ENCODE measurements around the gene TPSB2. TPM values are rescaled to one million over a fixed set of nuclear protein-coding genes. Genes with fewer than 3 reads are reported as not detected.

The TPSB2 gene
- total RNA-seq, 1 donor from 2014 or later, result not detected

GRCh38 chr16:1184156-1184868, 45.7 kb downstream of the TPSB2 start:
- H3K27me3 ChIP-seq (ENCODE audit: control insufficient read depth, insufficient read depth, low read length), result no peaks in the 10 kb centered on the region
- TF ChIP-seq, protein P1, sequence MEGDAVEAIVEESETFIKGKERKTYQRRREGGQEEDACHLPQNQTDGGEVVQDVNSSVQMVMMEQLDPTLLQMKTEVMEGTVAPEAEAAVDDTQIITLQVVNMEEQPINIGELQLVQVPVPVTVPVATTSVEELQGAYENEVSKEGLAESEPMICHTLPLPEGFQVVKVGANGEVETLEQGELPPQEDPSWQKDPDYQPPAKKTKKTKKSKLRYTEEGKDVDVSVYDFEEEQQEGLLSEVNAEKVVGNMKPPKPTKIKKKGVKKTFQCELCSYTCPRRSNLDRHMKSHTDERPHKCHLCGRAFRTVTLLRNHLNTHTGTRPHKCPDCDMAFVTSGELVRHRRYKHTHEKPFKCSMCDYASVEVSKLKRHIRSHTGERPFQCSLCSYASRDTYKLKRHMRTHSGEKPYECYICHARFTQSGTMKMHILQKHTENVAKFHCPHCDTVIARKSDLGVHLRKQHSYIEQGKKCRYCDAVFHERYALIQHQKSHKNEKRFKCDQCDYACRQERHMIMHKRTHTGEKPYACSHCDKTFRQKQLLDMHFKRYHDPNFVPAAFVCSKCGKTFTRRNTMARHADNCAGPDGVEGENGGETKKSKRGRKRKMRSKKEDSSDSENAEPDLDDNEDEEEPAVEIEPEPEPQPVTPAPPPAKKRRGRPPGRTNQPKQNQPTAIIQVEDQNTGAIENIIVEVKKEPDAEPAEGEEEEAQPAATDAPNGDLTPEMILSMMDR (IDR thresholded peaks at IDR 0.05; ENCODE audit: insufficient read depth, low read length, severe bottlenecking), result no peak
- no peaks in the 10 kb centered on the region for H3K36me3 ChIP-seq (ENCODE audit: control insufficient read depth, insufficient read depth, low read length)
- DNase-seq (ENCODE audit: low read depth) (no peak), FAIRE-seq (no peak)
- no peak overlapping the region for H3K4me3 ChIP-seq (ENCODE audit: low read depth, low read length)

DNA sequence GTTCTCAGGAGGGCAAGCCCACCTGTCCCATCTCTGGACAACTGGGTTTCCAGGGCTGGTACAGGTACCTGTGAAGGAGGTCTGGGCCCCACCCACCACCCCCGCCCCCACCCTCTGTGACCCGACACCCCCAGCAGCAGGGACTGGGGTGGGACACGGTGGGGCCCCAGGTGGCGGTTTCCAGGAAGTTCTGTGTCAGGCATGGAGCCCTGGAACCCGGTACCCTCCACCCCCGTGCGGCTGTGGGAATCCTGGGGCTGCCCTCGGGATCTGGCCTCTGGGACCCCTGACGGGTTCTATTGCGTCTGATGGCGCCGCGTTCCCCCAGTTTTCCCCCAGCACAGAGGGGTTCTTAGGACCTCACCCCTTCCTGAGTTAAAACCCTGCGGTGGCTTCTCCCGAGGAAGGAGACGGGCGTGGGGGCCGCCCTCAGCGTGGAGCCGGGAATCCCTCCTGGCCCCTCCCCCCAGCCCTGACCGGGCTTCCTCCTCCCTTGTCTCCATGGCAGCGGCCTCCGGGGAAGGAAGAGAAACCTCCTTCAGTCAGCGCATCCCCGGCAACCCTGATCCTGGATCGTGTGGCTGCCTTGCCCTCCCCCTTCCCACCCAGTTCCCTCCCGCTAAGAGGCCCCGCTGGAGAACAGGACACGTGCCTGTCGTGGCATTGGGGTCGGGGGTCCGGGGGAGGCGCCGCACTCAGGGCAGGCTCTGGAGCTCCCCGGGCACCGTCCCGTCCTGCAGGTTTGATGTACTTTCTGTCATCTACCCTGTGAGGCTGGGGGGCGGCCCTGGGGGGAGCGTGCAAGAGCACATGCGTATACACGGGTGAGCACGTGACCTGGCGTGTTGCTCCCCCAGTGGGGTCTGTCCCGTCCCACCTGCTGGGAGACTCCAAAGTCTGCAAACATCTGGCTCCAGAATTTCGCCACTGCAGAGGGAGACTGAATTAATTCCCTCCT, 46.8 kb downstream of the TPSB2 start:
- DNase-seq (ENCODE audit: low read depth), result no peak

GRCh38 chr16:1182316-1182671, 47.7 kb downstream of the TPSB2 start:
- H3K27me3 ChIP-seq (ENCODE audit: control insufficient read depth, insufficient read depth, low read length), result no peaks in the 10 kb centered on the region
- no peak overlapping the region for H3K4me3 ChIP-seq (ENCODE audit: low read depth, low read length)
- DNase-seq (ENCODE audit: low read depth) (no peak), FAIRE-seq (no peak)
- TF ChIP-seq, protein P1 (IDR thresholded peaks at IDR 0.05; ENCODE audit: insufficient read depth, low read length, severe bottlenecking), result no peak
- H3K36me3 ChIP-seq (ENCODE audit: control insufficient read depth, insufficient read depth, low read length), result no peaks in the 10 kb centered on the region

More for the DNA sequence above, 46.8 kb downstream of the TPSB2 start:
- FAIRE-seq, result no peak
- Histone ChIP-seq H3K27me3 (ENCODE audit: control insufficient read depth, insufficient read depth, low read length) (no peaks in the 10 kb centered on the region), H3K4me3 (ENCODE audit: low read depth, low read length) (no peak overlapping the region), H3K36me3 (ENCODE audit: control insufficient read depth, insufficient read depth, low read length) (no peaks in the 10 kb centered on the region)
- TF ChIP-seq, protein P1 (IDR thresholded peaks at IDR 0.05; ENCODE audit: insufficient read depth, low read length, severe bottlenecking), result no peak

DNA sequence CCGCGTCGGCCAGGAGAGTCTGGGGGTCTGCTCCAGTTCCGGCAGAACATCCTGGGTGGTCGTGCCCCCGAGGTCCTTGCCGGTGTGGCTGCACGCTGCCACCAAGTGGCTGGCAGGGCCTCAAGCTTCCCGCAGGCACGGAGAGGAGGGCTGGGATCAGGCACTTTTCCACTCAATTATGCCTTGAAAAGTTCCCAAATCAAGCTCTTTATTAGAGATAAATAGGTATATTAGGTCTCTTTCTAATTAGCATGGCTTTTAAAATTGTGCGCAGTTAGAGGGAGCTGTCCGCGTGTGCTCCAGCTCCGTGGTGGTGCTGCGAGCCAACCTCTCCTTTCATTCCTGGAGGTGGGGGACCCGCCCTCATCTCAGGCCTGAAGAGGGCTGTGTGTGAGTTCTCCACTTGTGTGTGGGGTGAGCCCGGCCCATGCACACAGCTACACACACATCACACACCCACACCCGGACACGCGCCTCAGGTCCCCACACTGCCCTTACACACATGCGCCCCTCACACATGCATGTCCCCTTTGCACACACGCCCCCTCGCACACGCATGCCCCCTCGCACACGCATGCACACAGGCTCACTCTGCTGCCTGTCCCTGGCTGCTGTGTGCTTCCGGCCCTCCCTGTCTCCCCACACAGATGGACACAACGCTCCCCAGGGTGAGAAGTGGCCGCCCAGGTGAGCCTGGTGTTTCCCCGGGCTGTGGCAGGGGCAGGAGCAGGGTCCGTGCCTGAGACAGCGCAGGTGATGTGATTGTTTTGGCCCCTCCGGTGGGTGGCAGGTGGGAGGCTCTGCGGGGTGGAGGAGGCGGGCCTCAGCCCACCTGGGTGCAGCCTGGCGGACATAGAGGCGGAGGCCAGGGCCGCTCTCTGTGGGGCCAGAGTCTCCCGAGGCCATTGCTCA, 48.3 kb downstream of the TPSB2 start:
- no peaks in the 10 kb centered on the region for H3K27me3 ChIP-seq (ENCODE audit: control insufficient read depth, insufficient read depth, low read length)
- FAIRE-seq (no peak), DNase-seq (ENCODE audit: low read depth) (no peak)
- no peak overlapping the region for H3K4me3 ChIP-seq (ENCODE audit: low read depth, low read length)
- H3K36me3 ChIP-seq (ENCODE audit: control insufficient read depth, insufficient read depth, low read length), result no peaks in the 10 kb centered on the region
- TF ChIP-seq, protein P1 (IDR thresholded peaks at IDR 0.05; ENCODE audit: insufficient read depth, low read length, severe bottlenecking), result no peak

- TF ChIP-seq, protein P1 (IDR thresholded peaks at IDR 0.05; ENCODE audit: insufficient read depth, low read length, severe bottlenecking), result no peak
- Histone ChIP-seq H3K36me3 (ENCODE audit: control insufficient read depth, insufficient read depth, low read length) (no peaks in the 10 kb centered on the region), H3K4me3 (ENCODE audit: low read depth, low read length) (no peak overlapping the region), H3K27me3 (ENCODE audit: control insufficient read depth, insufficient read depth, low read length) (no peaks in the 10 kb centered on the region)
- DNase-seq (ENCODE audit: low read depth), result no peak
- FAIRE-seq, result no peak
Measured at GRCh38 chr16:1180549-1181403, 49.2 kb downstream of the TPSB2 start.

All from bronchial epithelial cell (primary cell).